ENCODE results near the gene SKA2.

DNA sequence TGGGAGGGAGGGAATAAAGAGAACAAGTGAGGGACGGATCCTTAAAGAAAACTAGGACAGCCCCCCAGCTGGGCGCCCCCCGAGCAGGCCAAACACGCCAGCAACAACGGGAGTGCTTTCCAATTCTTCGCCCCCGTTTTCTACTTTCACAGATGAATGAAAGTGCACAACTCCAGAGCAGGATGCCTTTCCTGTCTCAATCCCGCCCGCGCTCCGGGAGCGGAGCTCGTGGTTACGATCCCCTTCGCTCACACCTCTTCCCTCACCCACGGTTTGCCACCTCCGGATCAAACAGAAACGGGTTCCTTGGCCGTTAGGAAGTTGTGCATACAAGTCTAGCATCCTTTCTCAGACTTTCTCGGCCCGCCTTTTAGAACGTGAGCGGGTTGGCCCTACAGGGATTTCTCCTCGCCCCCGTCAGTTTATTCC lies 680 bp downstream of the SKA2 start:
- TF ChIP-seq, protein P1, sequence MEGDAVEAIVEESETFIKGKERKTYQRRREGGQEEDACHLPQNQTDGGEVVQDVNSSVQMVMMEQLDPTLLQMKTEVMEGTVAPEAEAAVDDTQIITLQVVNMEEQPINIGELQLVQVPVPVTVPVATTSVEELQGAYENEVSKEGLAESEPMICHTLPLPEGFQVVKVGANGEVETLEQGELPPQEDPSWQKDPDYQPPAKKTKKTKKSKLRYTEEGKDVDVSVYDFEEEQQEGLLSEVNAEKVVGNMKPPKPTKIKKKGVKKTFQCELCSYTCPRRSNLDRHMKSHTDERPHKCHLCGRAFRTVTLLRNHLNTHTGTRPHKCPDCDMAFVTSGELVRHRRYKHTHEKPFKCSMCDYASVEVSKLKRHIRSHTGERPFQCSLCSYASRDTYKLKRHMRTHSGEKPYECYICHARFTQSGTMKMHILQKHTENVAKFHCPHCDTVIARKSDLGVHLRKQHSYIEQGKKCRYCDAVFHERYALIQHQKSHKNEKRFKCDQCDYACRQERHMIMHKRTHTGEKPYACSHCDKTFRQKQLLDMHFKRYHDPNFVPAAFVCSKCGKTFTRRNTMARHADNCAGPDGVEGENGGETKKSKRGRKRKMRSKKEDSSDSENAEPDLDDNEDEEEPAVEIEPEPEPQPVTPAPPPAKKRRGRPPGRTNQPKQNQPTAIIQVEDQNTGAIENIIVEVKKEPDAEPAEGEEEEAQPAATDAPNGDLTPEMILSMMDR (IDR thresholded peaks at IDR 0.05): no peak
- no peak for TF ChIP-seq POLR2A (IDR thresholded peaks at IDR 0.05)

All from tibial nerve (tissue), 3 donors.